IPS DF 6.9 (cell line): ENCODE measurements around the gene KDR.

ENCODE experiments used
- DNase-seq: peaks from one replicate; pipeline ENCODE4 v3.0.0-alpha.2; 2013; ENCODE audit warnings: low read depth, low spot score
- H3K27ac ChIP-seq: one replicate; pipeline ENCODE4 v1.5.1; 2013; ENCODE audit warnings: low read length, control low read depth
- H3K27me3 ChIP-seq: 2 replicates; pipeline ENCODE4 v1.6.1; 2013; ENCODE audit warnings: mild to moderate bottlenecking, low read length; ENCODE audit not compliant: control insufficient read depth, insufficient read depth
- H3K36me3 ChIP-seq: 2 replicates; pipeline ENCODE4 v1.6.1; 2013; ENCODE audit warnings: low read length; ENCODE audit not compliant: control insufficient read depth, insufficient read depth
- H3K4me1 ChIP-seq: 2 replicates; pipeline ENCODE4 v1.6.1; 2013; ENCODE audit warnings: low read length; ENCODE audit not compliant: control insufficient read depth, insufficient read depth
- H3K4me3 ChIP-seq: 2 replicates; pipeline ENCODE4 v1.5.1; 2013; ENCODE audit warnings: mild to moderate bottlenecking, low read length
- H3K9me3 ChIP-seq: 2 replicates; pipeline ENCODE4 v1.6.1; 2013; ENCODE audit warnings: low read length, inconsistent platforms; ENCODE audit not compliant: control insufficient read depth, insufficient read depth
- WGBS: extraction: QIAGEN DNeasy Blood & Tissue Kit; methylation state at CpG from one replicate; pipeline ENCODE4 v1.1.7; 2013; ENCODE audit warnings: mixed read lengths, missing lambda C conversion rate; ENCODE audit not compliant: insufficient read length, insufficient coverage; 5-methylcytosine and 5-hydroxymethylcytosine counted together

KDR gene

GRCh38 chr4:55083735-55084134, 41.7 kb downstream of the KDR start:
- Histone ChIP-seq H3K36me3 (peaks cover 14% of the 10 kb centered on the region; the same call in 1 of the 2 replicates), H3K4me1 (peaks cover 4% of the 10 kb centered on the region; the same call in 1 of the 2 replicates), H3K9me3 (no peaks in the 10 kb centered on the region), H3K27me3 (no peaks in the 10 kb centered on the region), H3K4me3 (no peak overlapping the region), H3K27ac (no peak overlapping the region)
- WGBS = no CpG with 5 or more reads among the region's 4 CpGs
- no peak for DNase-seq

- Histone ChIP-seq H3K4me1 (peaks cover 4% of the 10 kb centered on the region; the same call in 1 of the 2 replicates), H3K4me3 (no peak overlapping the region), H3K36me3 (peaks cover 15% of the 10 kb centered on the region; the same call in 1 of the 2 replicates), H3K9me3 (no peaks in the 10 kb centered on the region), H3K27me3 (no peaks in the 10 kb centered on the region), H3K27ac (no peak overlapping the region)
- no peak for DNase-seq
- no CpG with 5 or more reads among the region's 2 CpGs for WGBS
Observed at GRCh38 chr4:55082756-55083155, 42.6 kb downstream of the KDR start.

GRCh38 chr4:55080174-55080865, 45.1 kb downstream of the KDR start:
- Histone ChIP-seq H3K27ac (no peak overlapping the region), H3K27me3 (no peaks in the 10 kb centered on the region), H3K36me3 (peaks cover 8% of the 10 kb centered on the region; the same call in 1 of the 2 replicates), H3K9me3 (no peaks in the 10 kb centered on the region), H3K4me1 (0 out of 2 replicates have a peak, but pooled peaks cover 2% of the 10 kb centered on the region), H3K4me3 (no peak overlapping the region)
- DNase-seq = no peak
- WGBS = no CpG with 5 or more reads among the region's 9 CpGs

GRCh38 chr4:55079451-55080173, 45.8 kb downstream of the KDR start:
- Histone ChIP-seq H3K27me3 (no peaks in the 10 kb centered on the region), H3K4me1 (0 out of 2 replicates have a peak, but pooled peaks cover 2% of the 10 kb centered on the region), H3K36me3 (peaks cover 8% of the 10 kb centered on the region; the same call in 1 of the 2 replicates), H3K9me3 (no peaks in the 10 kb centered on the region), H3K4me3 (no peak overlapping the region), H3K27ac (no peak overlapping the region)
- WGBS = no CpG with 5 or more reads among the region's 14 CpGs
- no peak for DNase-seq

- H3K36me3 ChIP-seq = peaks cover 8% of the 10 kb centered on the region; the same call in 1 of the 2 replicates
- H3K27me3 ChIP-seq = no peaks in the 10 kb centered on the region
- H3K4me3 ChIP-seq = no peak overlapping the region
- H3K4me1 ChIP-seq = 0 out of 2 replicates have a peak, but pooled peaks cover 2% of the 10 kb centered on the region
- no peaks in the 10 kb centered on the region for H3K9me3 ChIP-seq
- no peak for DNase-seq
- WGBS = no CpG with 5 or more reads among the region's 8 CpGs
- H3K27ac ChIP-seq = no peak overlapping the region
Observed at GRCh38 chr4:55078987-55079386, 46.4 kb downstream of the KDR start.

GRCh38 chr4:55077577-55077976, 47.8 kb downstream of the KDR start:
- Histone ChIP-seq H3K27ac (no peak overlapping the region), H3K9me3 (no peaks in the 10 kb centered on the region), H3K4me3 (no peak overlapping the region), H3K27me3 (no peaks in the 10 kb centered on the region), H3K36me3 (peaks cover 2% of the 10 kb centered on the region; the same call in 1 of the 2 replicates), H3K4me1 (0 out of 2 replicates have a peak, but pooled peaks cover 2% of the 10 kb centered on the region)
- 100% methylated on average over 2 of the region's 2 CpGs for WGBS
- DNase-seq = no peak

- no peaks in the 10 kb centered on the region for H3K27me3 ChIP-seq
- WGBS = 100% methylated on average over 1 of the region's 5 CpGs
Observed at GRCh38 chr4:55075823-55076716, 49.3 kb downstream of the KDR start.

GRCh38 chr4:55075376-55075775, 50.0 kb downstream of the KDR start:
- 0 out of 2 replicates have a peak, but pooled peaks cover 2% of the 10 kb centered on the region for H3K4me1 ChIP-seq
- no peak for DNase-seq
- no CpG with 5 or more reads among the region's 3 CpGs for WGBS
- no peaks in the 10 kb centered on the region for H3K27me3 ChIP-seq
- no peak overlapping the region for H3K27ac ChIP-seq
- H3K4me3 ChIP-seq = no peak overlapping the region
- H3K36me3 ChIP-seq = peaks cover 2% of the 10 kb centered on the region; the same call in 1 of the 2 replicates
- H3K9me3 ChIP-seq = no peaks in the 10 kb centered on the region

More at GRCh38 chr4:55075823-55076716, 49.3 kb downstream of the KDR start:
- no peak for DNase-seq
- H3K27ac ChIP-seq = no peak overlapping the region
- no peak overlapping the region for H3K4me3 ChIP-seq
- no peaks in the 10 kb centered on the region for H3K9me3 ChIP-seq
- peaks cover 2% of the 10 kb centered on the region; the same call in 1 of the 2 replicates for H3K36me3 ChIP-seq
- 0 out of 2 replicates have a peak, but pooled peaks cover 2% of the 10 kb centered on the region for H3K4me1 ChIP-seq

GRCh38 chr4:55074386-55074785, 51.0 kb downstream of the KDR start:
- Histone ChIP-seq H3K27me3 (no peaks in the 10 kb centered on the region), H3K36me3 (0 out of 2 replicates have a peak, but pooled peaks cover 2% of the 10 kb centered on the region), H3K4me3 (no peak overlapping the region), H3K27ac (no peak overlapping the region), H3K4me1 (no peaks in the 10 kb centered on the region), H3K9me3 (no peaks in the 10 kb centered on the region)
- no peak for DNase-seq
- WGBS = no CpG with 5 or more reads among the region's 5 CpGs

GRCh38 chr4:55071951-55072350, 53.4 kb downstream of the KDR start:
- H3K4me1 ChIP-seq = no peaks in the 10 kb centered on the region
- no peaks in the 10 kb centered on the region for H3K9me3 ChIP-seq
- no peaks in the 10 kb centered on the region for H3K27me3 ChIP-seq
- no CpG with 5 or more reads among the region's 1 CpG for WGBS
- no peak overlapping the region for H3K4me3 ChIP-seq
- H3K36me3 ChIP-seq = no peaks in the 10 kb centered on the region
- DNase-seq = no peak
- no peak overlapping the region for H3K27ac ChIP-seq
